SKM-1 treated with dmso at 0.1 percent for 144 hours (cell line): Measurements from ENCODE around the gene CACNA1G.

ENCODE experiments used
- DNase-seq: peaks from one replicate; lab custom pipeline; 2025; ENCODE audit not compliant: unreplicated experiment; lab: John Stamatoyannopoulos, UW

The CACNA1G gene

GRCh38 chr17:50565402-50566350 lies 5.2 kb downstream of the CACNA1G start:
- no peak for DNase-seq

GRCh38 chr17:50566886-50567285 lies 6.4 kb downstream of the CACNA1G start:
- no peak for DNase-seq

GRCh38 chr17:50568659-50569058 lies 8.1 kb downstream of the CACNA1G start:
- DNase-seq: no peak

- DNase-seq: no peak
Observed at GRCh38 chr17:50569592-50569991, 9.1 kb downstream of the CACNA1G start.

GRCh38 chr17:50570032-50570431 lies 9.5 kb downstream of the CACNA1G start:
- DNase-seq: no peak

- no peak for DNase-seq
Observed at GRCh38 chr17:50570528-50570927, 10.0 kb downstream of the CACNA1G start.

GRCh38 chr17:50571681-50572080 lies 11.2 kb downstream of the CACNA1G start:
- DNase-seq: no peak

- no peak for DNase-seq
Observed at GRCh38 chr17:50572541-50572940, 12.0 kb downstream of the CACNA1G start.

GRCh38 chr17:50573866-50574611 lies 13.5 kb downstream of the CACNA1G start:
- DNase-seq: no peak

- no peak for DNase-seq
Observed at GRCh38 chr17:50575581-50576210, 15.2 kb downstream of the CACNA1G start.

- DNase-seq: no peak
Observed at GRCh38 chr17:50576864-50577263, 16.3 kb downstream of the CACNA1G start.

- no peak for DNase-seq
Observed at GRCh38 chr17:50577451-50577954, 17.0 kb downstream of the CACNA1G start.

- DNase-seq: no peak
Observed at GRCh38 chr17:50578173-50578572, 17.7 kb downstream of the CACNA1G start.

GRCh38 chr17:50579399-50579798 lies 18.9 kb downstream of the CACNA1G start:
- DNase-seq: no peak

GRCh38 chr17:50580646-50581045 lies 20.1 kb downstream of the CACNA1G start:
- no peak for DNase-seq

GRCh38 chr17:50581316-50581715 lies 20.8 kb downstream of the CACNA1G start:
- DNase-seq: no peak

- no peak for DNase-seq
Observed at GRCh38 chr17:50582741-50583140, 22.2 kb downstream of the CACNA1G start.

- DNase-seq: no peak
Observed at GRCh38 chr17:50583641-50584040, 23.1 kb downstream of the CACNA1G start.

- DNase-seq: no peak
Observed at GRCh38 chr17:50584116-50584515, 23.6 kb downstream of the CACNA1G start.

- no peak for DNase-seq
Observed at GRCh38 chr17:50584749-50585148, 24.2 kb downstream of the CACNA1G start.

- DNase-seq: no peak
Observed at GRCh38 chr17:50585346-50585745, 24.8 kb downstream of the CACNA1G start.
